HG03095 (cell line): ENCODE measurements around the gene BMP2.

Experiments used
- ATAC-seq: cut with Tn5 transposase; IDR thresholded peaks from one replicate; pipeline ENCODE4 v1.9.1; 2021; ENCODE audit warnings: moderate library complexity; ENCODE audit not compliant: unreplicated experiment

The BMP2 gene

GRCh38 chr20:6828794-6829423 is 61.4 kb downstream of the BMP2 start:
- peak; percentile 97 for ATAC-seq

GRCh38 chr20:6829510-6830116 is 62.1 kb downstream of the BMP2 start:
- ATAC-seq, result no peak
